Kidney (tissue), 14 donors: Measurements from ENCODE around the gene ASB6. TPM values are rescaled to one million over a fixed set of nuclear protein-coding genes. Genes with fewer than 3 reads are reported as not detected.
A peak's percentile ranks its signal among the peaks of the same experiment; 100 is the strongest.

Experiments
- DNase-seq, 5 donors: peaks; one replicate each; pipeline ENCODE4 v3.0.0-alpha.2; 2013 to 2020
- FAIRE-seq: peaks from 2 replicates; lab custom pipeline; 2012; peaks lifted over from hg19 to GRCh38; lab: Jason Lieb, UNC
- H3K27ac ChIP-seq, 2 donors: one replicate each; pipeline ENCODE4 v1.7.0; 2013; ENCODE audit warnings: low read depth in 2 of 2, low read length in 2 of 2, inconsistent platforms in 1 of 2
- H3K27me3 ChIP-seq: one replicate; pipeline ENCODE4 v1.7.1; 2013; ENCODE audit warnings: low read length, inconsistent platforms; ENCODE audit not compliant: control insufficient read depth, insufficient read depth
- H3K36me3 ChIP-seq, 3 donors: one replicate each; pipeline versions ENCODE4 v1.7.0 to v1.7.1; 2013; ENCODE audit warnings: low read length in 3 of 3, control low read depth in 1 of 3, inconsistent platforms in 1 of 3; ENCODE audit not compliant: insufficient read depth in 3 of 3, control insufficient read depth in 2 of 3
- H3K4me1 ChIP-seq, 3 donors: one replicate each; pipeline versions ENCODE4 v1.7.0 to v1.7.1; 2013; ENCODE audit warnings: low read length in 3 of 3, inconsistent platforms in 1 of 3, low read depth in 1 of 3; ENCODE audit not compliant: control insufficient read depth in 2 of 3, insufficient read depth in 2 of 3
- H3K4me3 ChIP-seq, 3 donors: one replicate each; pipeline versions ENCODE4 v1.7.0 to v1.8.1; 2013; ENCODE audit warnings: low read length in 3 of 3, control low read depth in 1 of 3, inconsistent platforms in 1 of 3
- H3K9ac ChIP-seq, 3 donors: one replicate each; pipeline versions ENCODE4 v1.7.0 to v1.7.1; 2013; ENCODE audit warnings: low read length in 3 of 3, control low read depth in 1 of 3, inconsistent platforms in 1 of 3
- H3K9me3 ChIP-seq, 3 donors: one replicate each; pipeline versions ENCODE4 v1.7.0 to v1.7.1; 2013; ENCODE audit warnings: low read length in 3 of 3, control low read depth in 1 of 3, inconsistent platforms in 1 of 3; ENCODE audit not compliant: control insufficient read depth in 2 of 3, insufficient read depth in 1 of 3
- intact Hi-C: fragments of 100-400 bp; cut with DNase I; formaldehyde crosslinking; loops from one replicate; pipeline ENCODE4 v1.11.1; 2022
- polyA plus RNA-seq: library from polyadenylated mRNA; stranded (reverse); fragments of 350-450 nt; fragmentation: Illumina TruSeq; extraction: RNeasy Lipid Tissue Mini Kit (QIAGEN cat#74804); gene quantifications from one replicate; pipeline ENCODE4 v1.2.3, GENCODE V29; 2014; ENCODE audit warnings: low read depth, low replicate concordance; ENCODE audit not compliant: insufficient read depth
- total RNA-seq: library from RNA; stranded (reverse); fragmentation: NEBNext Ultra II Directional; extraction: Animal tissue kit (Norgen Biotek cat#: 25700); gene quantifications from one replicate; pipeline ENCODE4 v1.2.1, GENCODE V29; 2021
- TF ChIP-seq, protein P1 (sequence below): IDR thresholded peaks from 3 replicates; pipeline ENCODE4 v1.5.1; 2012; ENCODE audit warnings: mild to moderate bottlenecking, moderate library complexity, borderline replicate concordance; ENCODE audit not compliant: insufficient read depth; ENCODE audit errors: extremely low read depth
- donor health status: control.
- donor health status: control.
- donor health status: control.
- donor health status: control.
- donor health status: control.
- donor health status: DM: yes; HTN: yes; CAD: no.
- donor health status: Normal renal cell carcinoma (clear cell type).

Gene ASB6
- total and polyA plus RNA-seq, 2 donors from 2014 or later, result 18.1 to 22.5 TPM

DNA sequence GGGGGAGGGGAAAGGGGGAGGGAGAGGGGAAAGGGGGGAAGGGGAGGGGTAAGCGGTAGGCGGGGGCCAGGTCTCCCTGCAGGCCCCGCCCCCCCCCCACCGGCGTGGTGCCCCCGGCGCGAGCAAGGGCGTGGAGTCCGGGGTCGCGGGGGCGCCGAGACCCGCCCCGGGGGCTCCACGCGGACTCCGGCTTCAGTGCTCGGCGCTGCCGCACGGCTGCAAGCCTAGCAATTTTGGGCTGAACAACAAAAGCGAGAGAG lies 31.8 kb downstream of the ASB6 start:
- Histone ChIP-seq H3K4me3 (peak overlapping the region in 1 of 3 donors; percentile 74), H3K9me3 (no peaks in the 10 kb centered on the region), H3K4me1 (peaks cover 0 to 34% (median 18%) of the 10 kb centered on the region in 3 donors), H3K27ac (peak overlapping the region; percentile 85 to 87), H3K36me3 (no peaks in the 10 kb centered on the region), H3K27me3 (no peaks in the 10 kb centered on the region), H3K9ac (peak overlapping the region in 1 of 3 donors; percentile 98)
- TF ChIP-seq, protein P1, sequence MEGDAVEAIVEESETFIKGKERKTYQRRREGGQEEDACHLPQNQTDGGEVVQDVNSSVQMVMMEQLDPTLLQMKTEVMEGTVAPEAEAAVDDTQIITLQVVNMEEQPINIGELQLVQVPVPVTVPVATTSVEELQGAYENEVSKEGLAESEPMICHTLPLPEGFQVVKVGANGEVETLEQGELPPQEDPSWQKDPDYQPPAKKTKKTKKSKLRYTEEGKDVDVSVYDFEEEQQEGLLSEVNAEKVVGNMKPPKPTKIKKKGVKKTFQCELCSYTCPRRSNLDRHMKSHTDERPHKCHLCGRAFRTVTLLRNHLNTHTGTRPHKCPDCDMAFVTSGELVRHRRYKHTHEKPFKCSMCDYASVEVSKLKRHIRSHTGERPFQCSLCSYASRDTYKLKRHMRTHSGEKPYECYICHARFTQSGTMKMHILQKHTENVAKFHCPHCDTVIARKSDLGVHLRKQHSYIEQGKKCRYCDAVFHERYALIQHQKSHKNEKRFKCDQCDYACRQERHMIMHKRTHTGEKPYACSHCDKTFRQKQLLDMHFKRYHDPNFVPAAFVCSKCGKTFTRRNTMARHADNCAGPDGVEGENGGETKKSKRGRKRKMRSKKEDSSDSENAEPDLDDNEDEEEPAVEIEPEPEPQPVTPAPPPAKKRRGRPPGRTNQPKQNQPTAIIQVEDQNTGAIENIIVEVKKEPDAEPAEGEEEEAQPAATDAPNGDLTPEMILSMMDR, result no peak
- intact Hi-C loops, result no loop called here
- FAIRE-seq (no peak), DNase-seq (no peak)

DNA sequence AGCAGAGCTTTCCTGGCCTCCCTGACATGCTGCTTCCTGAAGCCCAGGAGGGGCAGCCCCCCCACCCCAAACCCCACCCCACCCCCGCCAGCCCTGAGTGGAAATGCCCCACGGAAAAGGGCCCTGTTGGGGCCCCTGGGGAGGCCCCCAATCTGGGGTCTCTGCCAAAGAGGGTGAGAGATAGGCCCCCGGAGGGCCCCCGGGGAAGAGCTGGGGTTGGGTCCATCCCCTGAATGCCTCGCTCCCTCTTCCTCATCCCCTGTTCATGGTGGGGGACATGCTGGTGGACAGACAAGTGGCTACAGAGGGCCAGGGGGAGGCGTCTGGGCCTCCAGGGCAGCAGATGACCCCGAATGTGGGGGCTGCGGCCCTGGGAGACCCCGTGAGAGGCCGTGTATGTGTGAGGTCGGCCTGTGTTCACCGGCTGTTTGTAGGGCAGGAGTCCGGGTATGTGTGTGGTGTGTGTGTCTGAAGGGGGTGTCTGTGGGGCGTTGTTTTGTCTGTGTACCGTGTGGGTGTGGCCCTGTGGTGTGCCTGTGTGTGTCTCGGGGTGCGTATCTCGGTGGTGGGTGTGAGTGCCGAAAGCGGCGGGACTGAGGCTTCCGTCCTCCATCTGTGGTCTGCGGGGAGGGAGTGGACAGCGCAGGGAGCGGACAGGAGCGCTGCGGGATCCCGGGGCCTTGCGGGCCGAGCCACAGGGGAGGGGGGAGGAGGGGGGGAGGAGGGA lies 32.3 kb downstream of the ASB6 start:
- Histone ChIP-seq H3K27me3 (no peaks in the 10 kb centered on the region), H3K9ac (peak overlapping the region in 2 of 3 donors; percentile 43 to 46)
- FAIRE-seq, result no peak

DNA sequence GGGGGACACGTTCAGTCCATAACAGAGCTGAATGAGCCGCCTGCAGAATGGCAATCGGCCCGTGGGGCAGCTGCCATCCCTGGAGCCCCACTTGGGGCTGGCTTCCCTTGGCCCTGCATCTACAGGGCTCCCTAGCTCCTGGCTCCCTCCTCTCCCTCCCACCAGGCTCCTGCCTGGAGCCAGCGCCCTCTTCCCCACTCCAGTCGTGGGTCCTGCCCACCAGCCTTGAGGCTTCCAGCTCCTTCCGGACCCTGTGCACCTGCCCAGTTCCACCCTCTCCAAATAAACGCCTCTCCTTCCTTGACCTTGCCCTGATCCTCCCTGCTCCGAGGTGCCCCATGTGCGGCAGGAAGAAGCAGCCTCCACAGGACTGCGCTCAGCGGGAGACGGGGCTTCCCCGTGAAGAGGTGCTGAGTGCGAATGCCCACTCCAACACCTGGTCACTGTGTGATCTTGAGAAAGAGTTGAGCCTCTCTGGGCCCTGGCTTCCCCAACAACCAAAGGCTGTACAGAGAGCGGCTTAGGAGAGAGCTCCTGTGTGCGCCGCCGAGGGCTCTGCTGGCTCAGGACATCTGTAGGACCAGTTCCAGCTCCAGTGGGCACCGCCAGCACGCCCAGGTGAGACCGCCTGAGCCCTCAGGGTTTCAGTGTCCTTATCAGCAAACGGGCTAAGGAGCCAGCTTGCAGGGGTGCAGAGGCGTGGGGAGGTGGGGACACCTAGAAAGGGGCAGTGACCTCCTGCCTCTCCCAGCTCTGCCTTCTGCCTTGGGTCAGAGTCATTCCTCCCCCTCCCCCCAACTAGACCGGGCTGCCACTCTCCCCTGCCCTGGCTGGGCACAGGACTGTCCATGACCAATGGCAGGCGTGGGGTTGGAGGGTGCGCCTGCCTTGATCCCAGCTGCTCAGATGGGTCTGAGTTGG lies 33.1 kb downstream of the ASB6 start:
- Histone ChIP-seq H3K27me3 (no peaks in the 10 kb centered on the region), H3K36me3 (no peaks in the 10 kb centered on the region), H3K9ac (peak overlapping the region in 1 of 3 donors; percentile 34), H3K4me3 (no peak overlapping the region), H3K4me1 (peaks cover 0 to 30% (median 18%) of the 10 kb centered on the region in 3 donors), H3K9me3 (no peaks in the 10 kb centered on the region), H3K27ac (peak overlapping the region; percentile 59 to 80)
- DNase-seq (peak in 2 of 5 donors; percentile 75 to 86), FAIRE-seq (no peak)
- intact Hi-C loops, result loop anchor here (10.0 kb wide), 1 partner anchor 114 kb away; no protein-coding TSS in a partner anchor
- TF ChIP-seq, protein P1, result no peak

More for the DNA sequence above, 32.3 kb downstream of the ASB6 start:
- Histone ChIP-seq H3K27ac (peak overlapping the region; percentile 80 to 92), H3K9me3 (no peaks in the 10 kb centered on the region), H3K4me3 (peak overlapping the region in 2 of 3 donors; percentile 9 to 26), H3K4me1 (peaks cover 0 to 34% (median 18%) of the 10 kb centered on the region in 3 donors), H3K36me3 (no peaks in the 10 kb centered on the region)
- TF ChIP-seq, protein P1, result no peak
- peak in 4 of 5 donors; percentile 61 to 88 (median 77) for DNase-seq
- intact Hi-C loops, result loop anchor here (10.0 kb wide), 1 partner anchor 115 kb away; no protein-coding TSS in a partner anchor
